Type B pancreatic cell (in vitro differentiated cells): ENCODE results near the gene LRP1B. TPM values are rescaled to one million over a fixed set of nuclear protein-coding genes. Genes with fewer than 3 reads are reported as not detected.

Experiments used
- DNase-seq: peaks from one replicate; pipeline ENCODE4 v3.0.0; 2021; ENCODE audit warnings: mixed read lengths; ENCODE audit not compliant: unreplicated experiment; ENCODE audit errors: extremely low spot score
- H3K27ac Mint-ChIP-seq: 2 replicates; pipeline ENCODE4 v1.8.0; 2021; ENCODE audit warnings: mild to moderate bottlenecking, mixed read lengths
- H3K27me3 Mint-ChIP-seq: 2 replicates; pipeline ENCODE4 v1.8.0; 2021; ENCODE audit warnings: mixed read lengths
- H3K36me3 Mint-ChIP-seq: 2 replicates; pipeline ENCODE4 v1.8.0; 2021; ENCODE audit warnings: mixed read lengths
- H3K4me1 Mint-ChIP-seq: one replicate; pipeline ENCODE4 v1.8.0; 2021; ENCODE audit warnings: mixed read lengths; ENCODE audit not compliant: unreplicated experiment
- H3K4me3 Mint-ChIP-seq: 2 replicates; pipeline ENCODE4 v1.8.0; 2021; ENCODE audit warnings: mild to moderate bottlenecking, mixed read lengths
- H3K9me3 Mint-ChIP-seq: 2 replicates; pipeline ENCODE4 v1.8.0; 2021; ENCODE audit warnings: mixed read lengths
- total RNA-seq: library from RNA; stranded (reverse); gene quantifications from 2 replicates; pipeline ENCODE4 v1.2.1, GENCODE V29; 2021; ENCODE audit warnings: low replicate concordance
- TF ChIP-seq, protein P1 (sequence below): fragments of 200-600 bp; sonication (generic); conservative IDR thresholded peaks from 2 replicates; pipeline ENCODE4 v1.5.0; 2021; ENCODE audit warnings: antibody characterized with exemption, mild to moderate bottlenecking

LRP1B gene
- total RNA-seq, 1 donor from 2014 or later, result 16.0 TPM

DNA sequence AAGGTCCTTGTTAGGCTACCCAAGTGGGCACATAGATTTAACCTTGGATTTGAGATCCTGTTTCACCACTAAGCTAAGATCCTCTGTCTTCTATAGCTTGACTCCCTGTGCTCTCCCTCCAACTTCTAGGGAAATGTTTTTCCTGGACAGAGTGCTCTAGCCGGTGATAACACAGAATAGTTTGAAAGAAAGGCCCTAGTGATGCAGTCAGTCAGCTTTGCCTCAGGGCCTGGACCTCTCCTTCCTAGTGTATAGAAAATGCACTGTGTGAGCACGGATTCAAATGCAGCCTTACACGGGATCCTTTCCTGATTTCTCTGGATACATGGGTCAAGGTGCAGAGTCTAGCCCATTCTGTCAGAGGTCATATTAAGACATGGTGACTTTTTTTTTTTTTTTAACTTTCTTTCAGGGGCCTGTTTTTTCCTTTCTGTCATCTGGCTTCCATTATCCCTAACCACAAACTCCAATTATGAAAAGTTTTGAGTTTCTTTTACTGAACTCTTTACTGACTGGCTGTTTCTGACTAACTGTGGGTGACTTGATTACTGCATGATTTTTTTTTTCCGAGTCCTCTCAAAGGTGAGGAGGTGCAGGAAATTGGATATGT, 122.6 kb downstream of the LRP1B start:
- no peaks in the 10 kb centered on the region for H3K9me3 Mint-ChIP-seq
- no peak overlapping the region for H3K27ac Mint-ChIP-seq
- DNase-seq, result no peak
- H3K36me3 Mint-ChIP-seq, result no peaks in the 10 kb centered on the region
- peaks cover 26% of the 10 kb centered on the region for H3K4me1 Mint-ChIP-seq
- TF ChIP-seq, protein P1, sequence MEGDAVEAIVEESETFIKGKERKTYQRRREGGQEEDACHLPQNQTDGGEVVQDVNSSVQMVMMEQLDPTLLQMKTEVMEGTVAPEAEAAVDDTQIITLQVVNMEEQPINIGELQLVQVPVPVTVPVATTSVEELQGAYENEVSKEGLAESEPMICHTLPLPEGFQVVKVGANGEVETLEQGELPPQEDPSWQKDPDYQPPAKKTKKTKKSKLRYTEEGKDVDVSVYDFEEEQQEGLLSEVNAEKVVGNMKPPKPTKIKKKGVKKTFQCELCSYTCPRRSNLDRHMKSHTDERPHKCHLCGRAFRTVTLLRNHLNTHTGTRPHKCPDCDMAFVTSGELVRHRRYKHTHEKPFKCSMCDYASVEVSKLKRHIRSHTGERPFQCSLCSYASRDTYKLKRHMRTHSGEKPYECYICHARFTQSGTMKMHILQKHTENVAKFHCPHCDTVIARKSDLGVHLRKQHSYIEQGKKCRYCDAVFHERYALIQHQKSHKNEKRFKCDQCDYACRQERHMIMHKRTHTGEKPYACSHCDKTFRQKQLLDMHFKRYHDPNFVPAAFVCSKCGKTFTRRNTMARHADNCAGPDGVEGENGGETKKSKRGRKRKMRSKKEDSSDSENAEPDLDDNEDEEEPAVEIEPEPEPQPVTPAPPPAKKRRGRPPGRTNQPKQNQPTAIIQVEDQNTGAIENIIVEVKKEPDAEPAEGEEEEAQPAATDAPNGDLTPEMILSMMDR, result no peak
- H3K27me3 Mint-ChIP-seq, result no peaks in the 10 kb centered on the region
- H3K4me3 Mint-ChIP-seq, result peak overlapping the region; percentile 17

DNA sequence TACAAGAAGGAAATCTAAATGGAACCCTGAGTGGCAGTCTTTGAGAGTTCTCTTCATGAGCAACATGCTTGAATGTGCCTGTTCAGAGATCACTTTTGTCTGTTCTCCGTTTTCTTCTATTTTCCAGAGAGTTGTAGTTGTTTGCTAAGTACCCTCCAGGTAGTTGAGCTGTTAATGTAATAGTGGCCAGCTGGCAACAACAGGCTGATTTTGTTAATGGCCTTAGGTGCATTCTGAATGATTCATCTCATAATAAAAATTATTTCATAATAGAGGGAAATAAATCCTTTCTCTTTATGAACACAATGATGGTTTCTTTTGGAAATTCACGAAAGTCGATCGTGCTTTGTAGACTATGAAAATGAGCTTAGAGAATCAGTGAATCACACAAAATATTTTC, 136.8 kb downstream of the LRP1B start:
- Mint-ChIP-seq H3K27ac (no peak overlapping the region), H3K36me3 (no peaks in the 10 kb centered on the region), H3K4me1 (no peaks in the 10 kb centered on the region), H3K9me3 (no peaks in the 10 kb centered on the region), H3K27me3 (no peaks in the 10 kb centered on the region), H3K4me3 (no peak overlapping the region)
- TF ChIP-seq, protein P1, result no peak
- no peak for DNase-seq

DNA sequence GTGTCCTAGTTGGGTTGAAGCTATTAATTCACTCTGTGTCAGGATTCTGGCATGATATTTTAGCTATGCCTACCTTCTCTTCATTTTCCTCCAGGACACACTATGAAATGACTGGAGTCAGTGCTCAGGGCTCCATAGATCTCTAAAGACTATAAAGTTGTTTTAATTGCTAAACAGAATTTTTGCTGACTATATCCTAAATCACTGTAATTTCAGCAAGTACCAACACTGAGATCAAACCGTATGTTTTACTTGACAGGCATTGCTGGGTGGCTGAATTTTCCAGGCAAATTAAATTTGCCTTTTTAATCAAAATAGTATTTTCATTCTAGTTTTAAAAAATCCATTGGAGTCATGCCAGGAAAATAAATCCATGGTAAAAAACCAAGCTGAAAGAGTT, 138.1 kb downstream of the LRP1B start:
- H3K36me3 Mint-ChIP-seq, result no peaks in the 10 kb centered on the region
- TF ChIP-seq, protein P1, result no peak

DNA sequence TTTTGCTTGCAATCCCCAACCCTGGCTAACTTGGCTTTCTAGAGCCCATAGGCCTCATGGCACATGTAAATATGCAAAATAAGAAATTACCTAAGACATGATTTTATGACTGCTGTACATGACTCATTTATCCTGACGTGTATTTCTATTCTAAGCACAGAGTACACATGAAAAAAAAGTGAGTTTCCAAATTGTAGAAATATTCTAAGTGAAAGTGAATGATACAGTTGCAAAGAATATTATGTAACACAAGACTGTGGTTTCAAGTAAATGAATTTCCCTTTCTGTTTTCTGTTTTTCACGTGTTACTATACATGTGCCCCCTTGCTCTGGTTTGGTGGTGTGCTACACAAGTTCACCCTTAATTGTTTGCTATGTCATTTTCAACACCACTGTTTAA, 162.4 kb downstream of the LRP1B start:
- H3K27me3 Mint-ChIP-seq, result no peaks in the 10 kb centered on the region
- no peak for DNase-seq
- peaks cover 4% of the 10 kb centered on the region for H3K9me3 Mint-ChIP-seq
- TF ChIP-seq, protein P1, result no peak
- H3K36me3 Mint-ChIP-seq, result no peaks in the 10 kb centered on the region
- H3K4me1 Mint-ChIP-seq, result no peaks in the 10 kb centered on the region
- H3K27ac Mint-ChIP-seq, result no peak overlapping the region
- no peak overlapping the region for H3K4me3 Mint-ChIP-seq

More for the DNA sequence above, 138.1 kb downstream of the LRP1B start:
- Mint-ChIP-seq H3K27me3 (no peaks in the 10 kb centered on the region), H3K9me3 (no peaks in the 10 kb centered on the region), H3K27ac (no peak overlapping the region), H3K4me1 (no peaks in the 10 kb centered on the region), H3K4me3 (no peak overlapping the region)
- no peak for DNase-seq

DNA sequence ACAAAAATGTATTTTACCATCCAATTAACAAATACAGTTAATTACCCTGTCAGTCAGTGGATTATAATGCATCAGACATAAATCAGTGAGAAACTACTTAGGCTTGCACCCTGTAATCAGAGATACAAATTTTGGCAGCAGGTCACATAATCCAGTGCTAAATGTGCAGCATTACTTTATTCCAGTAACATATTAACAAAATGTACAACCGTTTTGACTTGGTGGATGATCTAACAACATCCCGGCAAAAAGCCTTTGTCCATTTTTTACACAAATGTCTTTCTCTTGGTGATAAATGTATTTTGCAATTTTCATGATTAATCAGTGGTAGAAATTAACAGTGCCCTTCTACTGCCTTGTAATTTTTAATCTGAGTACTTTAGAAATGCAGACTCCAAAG, 162.8 kb downstream of the LRP1B start:
- no peak overlapping the region for H3K4me3 Mint-ChIP-seq
- DNase-seq, result no peak
- H3K9me3 Mint-ChIP-seq, result peaks cover 4% of the 10 kb centered on the region
- no peak overlapping the region for H3K27ac Mint-ChIP-seq
- no peaks in the 10 kb centered on the region for H3K4me1 Mint-ChIP-seq
- no peaks in the 10 kb centered on the region for H3K27me3 Mint-ChIP-seq
- TF ChIP-seq, protein P1, result no peak
- no peaks in the 10 kb centered on the region for H3K36me3 Mint-ChIP-seq

DNA sequence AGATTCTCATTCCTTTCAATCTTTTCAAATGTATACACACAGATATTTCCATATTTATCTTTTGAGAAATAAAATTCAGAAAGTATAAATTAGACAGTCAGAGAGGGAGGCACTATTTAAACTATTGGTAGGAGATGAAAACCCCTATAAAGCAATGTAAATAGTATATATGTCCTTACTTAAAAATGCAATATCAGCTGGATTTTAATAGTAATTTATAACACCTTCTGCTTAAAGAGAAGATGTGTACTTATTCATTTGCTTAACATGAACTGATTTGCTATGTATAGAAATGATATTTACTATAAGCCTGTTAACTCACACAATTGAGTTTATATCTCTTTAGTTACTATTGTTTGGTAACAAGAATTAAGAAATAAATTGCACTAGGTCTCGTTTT, 163.3 kb downstream of the LRP1B start:
- Mint-ChIP-seq H3K4me1 (no peaks in the 10 kb centered on the region), H3K36me3 (no peaks in the 10 kb centered on the region), H3K27ac (no peak overlapping the region), H3K4me3 (no peak overlapping the region), H3K9me3 (peaks cover 4% of the 10 kb centered on the region), H3K27me3 (no peaks in the 10 kb centered on the region)
- no peak for DNase-seq
- TF ChIP-seq, protein P1, result no peak
